Activated T-cell treated with anti-CD3 and anti-CD28 coated beads for 4 hours (primary cell): Measurements from ENCODE around the gene IFT27.
"Not testable (repeated sequence)": the region's sequence is repeated elsewhere in the genome, so short reads cannot be mapped to it uniquely, and the experiment has no call there.

Experiments
- DNase-seq: peaks from one replicate; pipeline ENCODE4 v3.0.0-alpha.2; 2020

The IFT27 gene

GRCh38 chr22:36764641-36765040 is 11.3 kb downstream of the IFT27 start:
- DNase-seq, result no peak

- DNase-seq, result no peak
These were observed 11.9 kb downstream of the IFT27 start for GRCh38 chr22:36764060-36764459.

DNA sequence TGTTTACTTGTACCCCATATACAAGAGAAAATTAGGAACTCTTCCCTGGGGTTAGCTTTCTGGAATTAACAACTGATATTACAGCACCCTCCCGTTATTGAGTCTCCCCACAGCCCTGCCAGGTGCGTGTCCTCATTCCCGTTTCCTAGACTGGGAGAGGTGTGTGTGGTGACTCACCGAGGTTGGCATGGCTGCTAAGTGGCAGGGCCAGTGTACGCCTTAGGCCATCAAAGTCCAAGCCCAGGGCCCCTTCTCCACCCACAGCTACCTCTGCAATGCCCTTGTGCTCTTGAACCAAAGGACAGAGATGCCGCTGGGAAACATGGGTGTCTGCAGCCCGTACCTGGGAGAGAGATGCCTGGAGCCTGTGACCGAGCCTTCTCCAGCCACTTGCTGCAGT is 12.3 kb downstream of the IFT27 start:
- DNase-seq, result no peak

- DNase-seq, result no peak
These were observed 13.1 kb downstream of the IFT27 start for GRCh38 chr22:36762687-36763260.

GRCh38 chr22:36761553-36762240 is 14.2 kb downstream of the IFT27 start:
- DNase-seq, result no peak

DNA sequence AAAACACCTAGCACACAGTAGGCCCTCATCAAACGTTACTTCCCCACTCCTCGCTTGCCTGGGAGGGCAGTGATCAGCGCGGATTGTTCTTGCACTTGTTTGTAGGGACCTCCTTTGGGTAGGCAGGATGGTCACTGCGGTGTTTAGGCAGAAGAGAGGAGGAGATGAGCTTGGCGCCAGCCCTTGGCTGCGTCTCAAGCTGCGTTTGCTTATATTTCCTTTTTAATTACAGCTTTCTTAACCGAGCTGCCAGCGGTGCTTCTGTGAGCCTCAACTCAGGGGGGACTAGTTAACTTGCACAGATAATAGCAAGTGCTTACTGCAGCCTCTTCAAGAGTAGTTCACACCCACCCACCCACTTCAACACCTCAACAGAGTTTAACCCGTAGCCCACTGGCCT is 15.1 kb downstream of the IFT27 start:
- no peak for DNase-seq

GRCh38 chr22:36759481-36760159 is 16.3 kb downstream of the IFT27 start:
- DNase-seq, result no peak

DNA sequence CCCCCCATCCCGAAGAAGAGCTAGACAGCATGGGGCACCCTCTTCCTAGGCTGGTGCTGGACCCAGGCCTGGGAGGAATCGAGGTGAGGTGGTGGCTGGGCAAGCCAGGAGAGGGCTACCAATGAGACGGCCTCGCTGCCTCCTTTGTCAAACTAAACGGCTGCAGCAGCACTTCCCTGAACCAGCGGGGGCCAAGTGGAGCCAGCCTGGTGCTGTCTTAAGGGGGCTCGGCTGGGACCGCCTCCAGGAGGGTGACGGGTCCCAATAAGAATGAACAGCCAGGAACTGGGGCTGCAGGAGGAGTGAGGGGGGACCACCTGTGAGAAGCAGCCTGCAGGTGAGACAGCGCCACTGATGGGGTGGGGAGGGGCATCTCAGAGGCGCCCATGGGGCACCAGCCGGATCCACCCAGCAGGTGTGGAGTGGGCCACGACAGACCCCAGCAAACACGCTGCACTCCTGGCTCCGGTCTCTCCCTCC is 17.1 kb downstream of the IFT27 start:
- no peak for DNase-seq

DNA sequence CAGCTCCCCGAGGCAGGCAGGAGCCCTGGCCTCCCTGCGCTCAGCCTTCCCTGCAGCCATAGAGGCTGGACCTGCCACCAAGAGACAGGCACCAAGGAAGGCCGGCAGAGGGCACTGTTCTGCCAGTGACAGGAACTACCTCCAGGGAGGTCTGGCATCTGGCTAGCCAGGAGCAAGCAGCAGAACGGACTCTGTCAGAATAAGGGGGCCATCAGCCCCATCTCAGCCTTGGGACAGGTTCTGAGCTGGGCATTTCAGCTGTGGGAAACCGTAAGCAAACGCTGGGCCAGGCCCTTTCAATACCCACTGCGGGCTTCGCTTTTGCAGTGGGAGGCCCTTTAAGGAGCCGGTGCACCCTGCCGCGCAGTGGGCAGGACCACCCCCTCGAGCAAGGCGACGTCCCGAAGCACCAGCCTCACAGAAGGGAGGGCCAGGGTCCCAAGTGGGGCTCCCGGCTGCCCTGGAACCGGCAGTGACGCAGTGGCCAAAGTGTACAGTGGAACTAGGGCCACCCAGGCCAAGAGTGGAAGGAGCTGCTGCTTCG is 18.2 kb downstream of the IFT27 start:
- DNase-seq, result peak; percentile 57

GRCh38 chr22:36756746-36757655 is 18.9 kb downstream of the IFT27 start:
- DNase-seq, result no peak

GRCh38 chr22:36756031-36756430 is 19.9 kb downstream of the IFT27 start:
- no peak for DNase-seq

GRCh38 chr22:36755316-36755715 is 20.6 kb downstream of the IFT27 start:
- no peak for DNase-seq

DNA sequence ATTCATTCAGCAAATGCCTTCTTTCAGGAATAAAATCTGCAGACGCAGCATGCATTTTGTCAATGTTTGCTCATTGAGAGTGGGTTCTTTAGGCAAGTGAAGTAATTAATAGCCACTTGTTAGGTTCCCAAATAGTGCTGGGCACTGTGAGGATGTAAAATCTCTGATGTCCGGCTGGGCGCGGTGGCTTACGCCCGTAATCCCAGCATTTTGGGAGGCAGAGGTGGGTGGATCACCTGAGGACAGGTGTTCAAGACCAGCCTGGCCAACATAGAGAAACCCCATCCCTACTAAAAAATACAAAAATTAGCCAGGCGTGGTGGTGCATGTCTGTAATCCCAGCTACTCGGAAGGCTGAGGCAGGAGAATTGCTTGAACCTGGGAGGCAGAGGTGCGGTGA is 21.0 kb downstream of the IFT27 start:
- not testable (repeated sequence) for DNase-seq

DNA sequence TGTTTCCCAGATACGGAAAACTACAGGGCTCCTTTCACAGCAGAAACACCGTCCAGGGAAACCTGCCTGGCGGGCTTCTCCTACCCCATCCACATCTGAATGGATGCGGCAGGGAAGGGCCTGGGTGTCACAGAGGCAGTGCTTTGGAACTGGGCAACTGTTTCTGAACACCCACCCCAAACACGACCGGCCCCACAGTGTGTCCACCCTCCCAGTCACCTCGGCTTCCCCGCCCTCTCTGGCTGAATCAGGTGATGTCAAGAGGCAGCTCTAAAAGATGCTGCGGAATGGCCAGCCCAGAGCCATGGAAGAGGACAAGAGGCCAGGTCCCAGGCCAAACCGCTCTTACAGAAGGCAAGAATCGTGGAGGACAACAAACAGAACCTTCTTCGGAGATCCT is 22.0 kb downstream of the IFT27 start:
- DNase-seq, result no peak

- no peak for DNase-seq
These were observed 22.7 kb downstream of the IFT27 start for GRCh38 chr22:36753120-36753802.

- DNase-seq, result no peak
These were observed 29.4 kb downstream of the IFT27 start for GRCh38 chr22:36746375-36746970.

GRCh38 chr22:36745301-36745995 is 30.5 kb downstream of the IFT27 start:
- DNase-seq, result no peak

DNA sequence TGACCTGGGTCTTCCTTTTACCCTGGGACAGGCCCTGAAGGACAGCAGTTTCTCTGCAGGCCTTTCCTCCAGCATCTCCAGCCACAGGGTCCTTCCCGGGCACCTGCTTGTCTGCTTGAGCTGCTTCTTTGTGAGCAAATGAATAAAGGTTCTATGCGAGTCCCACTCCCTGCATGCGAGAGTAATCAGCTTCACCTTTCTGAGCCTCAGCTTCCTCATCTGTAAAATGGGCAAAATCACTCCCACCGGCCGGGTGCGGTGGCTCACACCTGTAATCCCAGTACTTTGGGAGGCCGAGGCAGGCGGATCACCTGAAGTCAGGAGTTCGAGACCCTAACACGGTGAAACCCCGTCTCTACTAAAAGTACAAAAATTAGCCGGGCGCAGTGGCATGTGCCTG is 31.1 kb downstream of the IFT27 start:
- no peak for DNase-seq

DNA sequence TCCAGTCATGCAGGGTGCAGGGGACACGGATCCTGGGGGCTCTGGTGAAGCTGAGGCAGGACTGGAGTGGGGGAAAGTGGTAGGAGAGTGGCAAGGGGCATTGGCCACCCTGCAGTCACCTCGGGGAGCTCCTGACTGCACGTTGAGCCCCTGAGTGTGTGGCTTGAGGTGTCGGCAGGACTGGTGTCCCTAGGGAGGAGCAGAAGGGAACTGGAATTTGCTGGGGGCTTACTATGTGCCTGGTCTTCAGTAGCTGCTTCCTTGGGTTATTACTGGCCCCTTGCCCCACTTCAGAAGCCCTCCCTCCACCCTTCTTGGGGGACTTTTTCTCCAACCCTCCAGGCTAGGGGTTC is 31.5 kb downstream of the IFT27 start:
- DNase-seq, result no peak

GRCh38 chr22:36743591-36744412 is 32.1 kb downstream of the IFT27 start:
- no peak for DNase-seq
